ES-I3 (cell line): ENCODE results near the gene VAT1.
"Not testable (repeated sequence)": the region's sequence is repeated elsewhere in the genome, so short reads cannot be mapped to it uniquely, and the experiment has no call there.

ENCODE experiments used
- H3K36me3 ChIP-seq: 2 replicates; pipeline ENCODE4 v1.6.1; 2013; ENCODE audit warnings: mild to moderate bottlenecking, low read length, control low read depth, moderate library complexity; ENCODE audit not compliant: insufficient read depth
- H3K4me1 ChIP-seq: 2 replicates; pipeline ENCODE4 v1.6.1; 2013; ENCODE audit warnings: mild to moderate bottlenecking, control low read depth, low read length; ENCODE audit not compliant: insufficient read depth
- H3K9ac ChIP-seq: 2 replicates; pipeline ENCODE4 v1.6.1; 2013; ENCODE audit warnings: low read depth, mild to moderate bottlenecking, low read length, moderate library complexity
- H3K9me3 ChIP-seq: 2 replicates; pipeline ENCODE4 v1.6.1; 2013; ENCODE audit warnings: mild to moderate bottlenecking, low read length, moderate library complexity; ENCODE audit not compliant: control insufficient read depth, insufficient read depth

Gene VAT1

DNA sequence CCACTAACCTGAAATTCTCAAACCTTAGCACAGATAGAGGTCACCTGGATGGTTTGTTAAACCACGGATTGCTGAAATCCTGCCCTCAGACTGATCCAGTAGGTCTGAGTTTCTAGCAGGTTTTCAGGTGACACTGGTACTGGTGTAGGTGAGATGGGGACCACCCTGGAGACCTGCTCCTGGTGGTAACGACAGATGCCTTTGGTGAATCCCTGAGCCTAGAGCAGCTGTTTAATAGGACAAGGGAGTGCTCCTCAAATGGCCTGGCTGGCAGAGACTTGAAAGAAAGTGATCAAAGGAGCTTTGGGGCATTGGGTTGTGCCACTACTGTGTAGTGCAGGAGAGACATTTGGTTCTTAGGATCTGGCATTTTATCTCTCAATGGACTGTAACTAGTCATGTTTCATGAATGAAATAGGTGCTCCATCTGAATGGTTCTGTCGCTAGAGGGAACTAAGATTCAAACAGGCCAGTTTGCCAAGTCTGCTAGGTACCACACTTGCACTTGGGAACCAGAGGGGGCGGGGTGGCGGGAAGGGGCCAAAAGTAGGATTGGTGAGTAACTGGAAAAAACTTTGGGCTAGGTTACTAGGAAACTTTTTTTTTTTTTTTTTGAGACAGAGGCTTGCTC is 18.5 kb downstream of the VAT1 start:
- no peaks in the 10 kb centered on the region for H3K9me3 ChIP-seq
- no peak overlapping the region for H3K9ac ChIP-seq
- H3K4me1 ChIP-seq, result peaks cover 10% of the 10 kb centered on the region; the same call in 1 of the 2 replicates
- H3K36me3 ChIP-seq, result peaks cover 31% of the 10 kb centered on the region

DNA sequence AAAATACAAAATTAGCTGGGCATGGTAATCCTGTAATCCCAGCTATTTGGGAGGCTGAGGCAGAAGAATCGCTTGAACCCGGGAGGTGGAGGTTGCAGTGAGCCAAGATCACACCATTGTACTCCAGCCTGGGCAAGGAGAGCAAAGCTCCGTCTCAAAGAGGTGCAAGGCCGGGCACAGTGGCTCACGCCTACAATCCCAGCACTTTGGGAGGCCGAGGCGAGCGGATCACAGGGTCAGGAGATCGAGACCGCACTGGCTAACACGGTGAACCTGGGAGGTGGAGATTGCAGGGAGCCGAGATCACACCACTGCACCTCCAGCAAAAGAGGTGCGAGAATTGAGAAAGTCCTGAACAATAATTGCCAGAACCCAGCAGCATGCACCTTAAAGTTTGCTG is 21.3 kb downstream of the VAT1 start:
- not testable (repeated sequence) for H3K9ac ChIP-seq

DNA sequence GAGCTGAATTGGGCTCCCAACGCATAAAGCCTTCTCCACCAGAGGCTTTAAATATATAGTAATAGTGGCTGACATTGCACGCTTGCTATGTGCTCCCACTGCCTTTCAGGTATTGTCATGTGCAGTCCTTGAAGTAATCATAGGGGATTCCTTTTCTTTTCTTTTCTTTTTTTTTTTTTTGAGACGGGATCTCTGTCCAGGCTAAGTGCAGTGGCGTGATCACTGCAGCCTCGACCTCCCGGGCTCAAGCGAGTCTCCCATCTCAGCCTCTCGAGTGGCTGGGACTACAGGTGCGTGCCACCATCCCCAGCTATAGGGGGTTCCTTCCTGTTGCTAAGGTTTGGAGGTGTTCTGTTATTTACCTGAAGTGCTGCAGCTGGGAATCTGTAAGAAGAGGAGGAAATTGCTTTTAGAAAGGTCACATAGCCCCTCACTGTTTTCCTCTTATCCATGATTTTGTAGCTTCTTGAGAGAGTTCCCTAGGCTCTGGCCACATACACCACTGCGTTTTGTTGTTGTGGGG is 23.1 kb downstream of the VAT1 start:
- Histone ChIP-seq H3K36me3 (peaks cover 31% of the 10 kb centered on the region), H3K4me1 (peaks cover 15% of the 10 kb centered on the region; the same call in 1 of the 2 replicates), H3K9ac (peak overlapping the region; percentile 81), H3K9me3 (no peaks in the 10 kb centered on the region)

More for the DNA sequence above, 21.3 kb downstream of the VAT1 start:
- H3K4me1 ChIP-seq, result peaks cover 15% of the 10 kb centered on the region; the same call in 1 of the 2 replicates
- H3K36me3 ChIP-seq, result peaks cover 31% of the 10 kb centered on the region
- H3K9me3 ChIP-seq, result not testable (repeated sequence)

DNA sequence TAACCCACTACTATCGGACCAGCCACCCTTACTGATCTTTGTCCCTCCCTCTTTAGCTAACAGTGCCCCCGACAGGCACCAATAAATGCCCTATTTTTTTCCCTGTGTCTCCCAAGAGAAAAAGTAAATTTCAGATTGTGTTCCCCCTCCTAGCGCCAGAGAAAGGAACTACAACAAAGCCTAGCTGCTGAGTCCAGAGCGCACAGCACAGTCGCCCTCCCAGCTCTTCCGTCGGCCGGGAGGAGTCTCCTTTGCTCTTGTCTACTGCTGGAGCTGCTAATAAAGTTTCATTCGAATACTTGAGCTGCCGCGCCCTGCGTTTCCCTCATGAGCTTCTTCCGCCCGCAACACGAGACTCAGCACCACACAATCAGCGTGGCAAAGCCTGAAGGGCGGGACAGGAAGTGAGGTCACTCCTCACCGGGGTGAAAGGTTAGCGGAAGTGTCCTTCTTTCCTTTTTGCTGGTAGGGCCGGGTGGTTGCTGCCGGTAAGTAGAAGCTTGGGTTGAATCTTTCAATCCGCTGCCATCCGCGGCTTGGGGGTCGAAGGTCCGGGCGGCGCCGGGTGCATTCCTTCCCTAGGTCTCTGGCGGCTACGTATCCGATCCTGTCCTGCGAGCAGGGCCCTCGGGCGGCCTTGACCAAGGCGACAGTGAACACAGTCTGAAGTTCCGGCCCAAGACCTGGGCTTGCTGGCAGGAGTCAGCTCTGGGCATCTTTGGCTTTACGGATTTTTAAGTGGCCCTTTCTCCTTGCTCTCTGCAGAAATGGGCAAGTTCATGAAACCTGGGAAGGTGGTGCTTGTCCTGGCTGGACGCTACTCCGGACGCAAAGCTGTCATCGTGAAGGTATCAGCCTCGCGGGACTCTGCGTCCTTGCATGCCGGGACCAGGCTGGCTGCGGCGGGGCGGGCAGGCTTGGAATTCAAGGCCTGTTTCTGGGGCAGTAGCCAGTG is 23.9 kb downstream of the VAT1 start, which contains the start of gene RPL27:
Gene RPL27 (plus strand): TSS at position 436 of the 955 bp plus-strand sequence. CDS start 332 bp downstream, at position 768.
- H3K4me1 ChIP-seq, result peaks cover 15% of the 10 kb centered on the region; the same call in 1 of the 2 replicates
- peaks cover 31% of the 10 kb centered on the region for H3K36me3 ChIP-seq
- peak within 1 kb of the TSS; percentile 81 for H3K9ac ChIP-seq
- H3K9me3 ChIP-seq, result no peaks in the 10 kb centered on the region

DNA sequence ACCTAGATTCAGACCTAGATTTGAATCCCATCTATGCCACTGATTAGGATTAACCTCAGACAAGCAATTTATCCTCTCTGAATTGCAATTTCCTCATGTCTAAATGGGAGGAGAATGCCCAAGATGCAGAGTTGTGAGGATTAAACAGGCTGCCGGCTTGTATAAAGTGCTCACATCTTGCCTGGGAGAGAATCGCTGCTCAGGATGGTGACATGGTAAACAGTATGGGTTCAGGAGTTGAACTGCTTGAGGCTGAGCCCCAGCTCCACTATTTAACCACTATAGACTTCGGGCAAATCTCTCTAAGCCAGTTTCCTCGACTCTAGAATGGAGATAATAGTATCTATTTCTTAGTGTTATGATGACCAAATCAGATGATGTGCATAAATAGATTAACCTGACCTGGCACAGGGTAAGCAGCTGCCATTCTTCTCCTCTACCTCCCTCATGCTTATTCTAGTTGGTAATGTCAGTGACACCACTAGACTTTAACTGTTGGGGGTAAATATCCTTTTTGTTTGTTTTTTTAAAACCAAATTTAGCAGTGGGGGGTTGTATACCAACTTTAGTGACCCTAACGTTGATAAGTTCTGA is 24.7 kb downstream of the VAT1 start:
- Histone ChIP-seq H3K9ac (peak overlapping the region; percentile 41; the same call in 1 of the 2 replicates), H3K4me1 (peaks cover 15% of the 10 kb centered on the region; the same call in 1 of the 2 replicates), H3K9me3 (no peaks in the 10 kb centered on the region), H3K36me3 (peaks cover 27% of the 10 kb centered on the region)

DNA sequence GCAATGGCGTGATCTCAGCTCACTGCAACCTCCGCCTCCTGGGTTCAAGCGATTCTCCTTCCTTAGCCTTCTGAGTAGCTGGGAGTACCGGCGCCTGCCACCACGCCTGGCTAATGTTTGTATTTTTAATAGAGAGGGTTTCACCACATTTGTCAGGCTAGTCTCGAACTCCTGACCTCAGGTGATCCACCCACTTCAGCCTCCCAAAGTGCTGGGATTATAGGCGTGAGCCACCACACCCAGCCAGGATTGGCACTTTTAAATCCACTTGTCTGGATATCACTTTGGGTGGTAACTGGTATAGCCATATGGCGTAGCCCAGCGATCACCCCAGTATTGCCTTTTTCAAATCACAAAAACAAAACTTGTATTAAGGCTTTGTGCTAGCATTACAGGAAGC is 28.3 kb downstream of the VAT1 start:
- not testable (repeated sequence) for H3K9me3 ChIP-seq, H3K9ac ChIP-seq, H3K4me1 ChIP-seq
- peaks cover 22% of the 10 kb centered on the region for H3K36me3 ChIP-seq

DNA sequence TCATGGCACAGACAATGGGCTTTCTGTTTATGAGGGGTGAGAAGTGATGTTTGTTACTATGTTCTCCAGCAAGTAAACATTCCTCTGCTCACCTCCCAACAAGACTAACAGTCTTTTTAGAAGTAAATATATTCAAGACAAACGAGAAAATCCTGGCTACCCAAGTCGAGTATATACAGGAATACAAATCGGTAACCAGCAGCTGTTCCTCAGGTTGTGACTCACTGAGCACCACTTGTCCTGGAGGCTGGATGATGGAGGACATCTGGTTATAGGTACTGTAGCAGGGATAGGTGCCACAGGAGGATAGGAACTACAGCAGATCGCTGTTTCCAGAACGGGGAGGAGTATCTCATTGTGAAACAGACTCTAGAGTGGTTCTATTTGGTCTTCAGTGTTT is 29.3 kb downstream of the VAT1 start:
- peaks cover 30% of the 10 kb centered on the region for H3K36me3 ChIP-seq
- H3K4me1 ChIP-seq, result 0 out of 2 replicates have a peak, but pooled peaks cover 5% of the 10 kb centered on the region
- no peak overlapping the region for H3K9ac ChIP-seq
- H3K9me3 ChIP-seq, result no peaks in the 10 kb centered on the region

DNA sequence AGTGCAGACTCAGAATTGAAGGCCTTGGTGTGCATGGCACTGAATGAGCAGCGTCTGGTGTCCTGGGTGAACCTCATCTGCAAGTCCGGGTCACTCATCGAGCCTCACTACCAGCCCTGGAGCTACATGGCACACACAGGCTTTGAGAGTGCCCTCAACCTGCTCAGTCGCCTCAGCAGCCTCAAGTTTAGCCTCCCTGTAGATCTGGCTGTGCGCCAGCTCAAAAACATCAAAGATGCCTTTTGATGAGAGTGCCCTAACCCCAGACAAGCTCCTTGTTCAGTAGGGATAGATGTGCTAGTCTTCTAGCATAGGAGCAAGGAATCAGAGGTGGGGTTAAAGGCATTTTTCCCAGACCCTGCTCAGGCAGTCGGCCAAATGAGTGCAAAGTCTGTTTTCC is 30.7 kb downstream of the VAT1 start:
- no peaks in the 10 kb centered on the region for H3K4me1 ChIP-seq
- peaks cover 32% of the 10 kb centered on the region for H3K36me3 ChIP-seq
- H3K9me3 ChIP-seq, result no peaks in the 10 kb centered on the region
- no peak overlapping the region for H3K9ac ChIP-seq

DNA sequence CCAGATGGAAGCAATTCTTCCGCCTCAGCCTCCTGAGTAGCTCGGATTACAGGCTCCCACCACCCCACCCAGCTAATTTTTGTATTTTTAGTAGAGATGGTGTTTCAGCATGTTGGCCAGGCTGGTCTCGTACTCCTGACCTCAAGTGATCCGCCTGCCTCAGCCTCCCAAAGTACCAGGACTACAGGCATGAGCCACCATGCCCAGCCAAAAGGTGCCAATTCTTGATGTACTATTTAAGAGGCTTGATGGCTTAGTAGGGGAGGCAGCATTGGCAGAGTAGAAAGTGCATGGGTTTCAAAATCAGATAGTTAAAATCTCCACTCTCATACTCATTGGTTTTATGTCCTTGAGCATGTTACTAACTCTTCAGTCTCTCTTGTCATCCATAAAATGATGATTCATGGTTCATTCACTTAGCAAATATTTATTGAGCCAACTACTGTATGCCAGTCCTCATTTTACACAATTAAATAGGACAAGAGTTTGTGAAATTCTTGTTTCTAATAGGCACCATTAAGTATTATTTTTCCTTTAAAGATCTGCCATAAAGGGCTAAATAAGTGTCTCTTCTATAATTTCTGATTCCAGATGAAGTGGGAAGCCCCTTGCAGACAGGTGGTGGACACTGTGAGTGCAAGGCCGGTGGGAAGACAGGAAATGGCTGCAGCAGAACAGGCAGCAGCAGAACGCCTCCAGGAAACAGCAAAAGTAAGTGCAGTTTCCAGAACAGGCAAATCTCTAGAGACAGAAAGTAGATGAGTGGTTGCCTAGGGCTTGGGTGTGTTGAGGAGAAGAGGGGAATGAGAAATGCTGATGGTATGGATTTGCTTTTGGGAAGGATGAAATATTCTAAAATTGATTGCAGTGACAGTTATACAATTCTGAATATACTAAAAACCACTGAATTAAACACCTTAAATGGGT is 32.2 kb downstream of the VAT1 start:
- no peak overlapping the region for H3K9ac ChIP-seq
- H3K36me3 ChIP-seq, result peaks cover 35% of the 10 kb centered on the region
- H3K9me3 ChIP-seq, result no peaks in the 10 kb centered on the region
- no peaks in the 10 kb centered on the region for H3K4me1 ChIP-seq

DNA sequence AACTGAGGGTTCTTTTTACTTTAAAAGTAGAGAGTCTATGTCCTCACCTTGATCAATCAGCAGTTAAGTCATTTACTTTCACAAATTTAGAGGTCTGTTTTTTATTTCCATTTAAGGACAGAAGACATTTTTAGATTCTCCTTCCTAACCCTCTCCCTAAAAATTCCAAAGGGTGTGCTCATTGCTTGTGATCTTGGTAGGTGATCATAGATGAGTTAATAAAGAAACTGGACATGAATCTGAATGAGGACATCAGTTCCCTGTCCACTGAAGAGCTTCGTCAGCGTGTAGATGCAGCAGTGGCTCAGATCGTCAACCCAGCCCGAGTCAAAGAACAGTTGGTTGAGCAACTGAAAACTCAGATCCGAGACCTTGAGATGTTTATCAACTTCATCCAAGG is 33.0 kb downstream of the VAT1 start:
- Histone ChIP-seq H3K9ac (no peak overlapping the region), H3K36me3 (peaks cover 35% of the 10 kb centered on the region), H3K4me1 (no peaks in the 10 kb centered on the region)

DNA sequence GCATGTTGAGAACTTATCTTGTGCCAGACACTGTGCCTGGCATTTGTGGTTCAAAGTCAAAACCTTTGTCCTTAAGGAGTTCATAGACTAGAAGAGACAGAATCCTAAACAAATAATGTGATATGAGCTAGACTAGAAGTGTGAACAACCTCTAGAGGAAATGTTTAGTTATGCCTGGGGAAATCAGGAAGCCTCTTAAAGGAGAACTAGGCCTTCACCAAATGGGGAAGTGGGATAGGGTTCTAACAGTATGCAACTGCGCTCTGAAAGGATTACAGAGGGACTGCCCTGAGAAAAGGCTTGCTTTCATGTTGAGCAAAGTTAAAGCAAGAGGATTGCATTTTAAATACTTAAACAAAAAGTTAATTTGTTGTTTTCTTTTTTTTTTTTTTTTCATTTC is 37.0 kb downstream of the VAT1 start:
- Histone ChIP-seq H3K36me3 (peaks cover 25% of the 10 kb centered on the region), H3K4me1 (no peaks in the 10 kb centered on the region), H3K9me3 (no peaks in the 10 kb centered on the region), H3K9ac (no peak overlapping the region)

More for the DNA sequence above, 33.0 kb downstream of the VAT1 start:
- no peaks in the 10 kb centered on the region for H3K9me3 ChIP-seq

DNA sequence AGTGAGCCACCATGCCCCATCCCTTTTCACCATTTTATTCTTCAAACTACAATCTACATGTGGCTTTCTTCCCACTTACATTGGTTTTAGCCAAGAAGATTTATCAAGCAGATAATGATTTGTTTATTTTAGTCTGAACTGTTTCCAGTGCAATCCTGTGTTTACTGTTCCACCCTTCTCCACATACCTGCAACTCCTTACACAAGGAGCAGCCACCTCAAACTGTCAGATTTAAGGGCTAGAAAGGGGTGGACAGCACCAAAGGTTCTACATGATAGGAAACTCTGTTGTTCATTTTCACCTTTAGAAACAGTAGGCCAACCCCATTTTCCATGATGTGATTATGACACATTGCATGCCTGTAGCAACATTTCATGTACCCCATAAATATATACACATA is 39.9 kb downstream of the VAT1 start:
- H3K4me1 ChIP-seq, result peaks cover 7% of the 10 kb centered on the region
- H3K36me3 ChIP-seq, result peaks cover 5% of the 10 kb centered on the region

DNA sequence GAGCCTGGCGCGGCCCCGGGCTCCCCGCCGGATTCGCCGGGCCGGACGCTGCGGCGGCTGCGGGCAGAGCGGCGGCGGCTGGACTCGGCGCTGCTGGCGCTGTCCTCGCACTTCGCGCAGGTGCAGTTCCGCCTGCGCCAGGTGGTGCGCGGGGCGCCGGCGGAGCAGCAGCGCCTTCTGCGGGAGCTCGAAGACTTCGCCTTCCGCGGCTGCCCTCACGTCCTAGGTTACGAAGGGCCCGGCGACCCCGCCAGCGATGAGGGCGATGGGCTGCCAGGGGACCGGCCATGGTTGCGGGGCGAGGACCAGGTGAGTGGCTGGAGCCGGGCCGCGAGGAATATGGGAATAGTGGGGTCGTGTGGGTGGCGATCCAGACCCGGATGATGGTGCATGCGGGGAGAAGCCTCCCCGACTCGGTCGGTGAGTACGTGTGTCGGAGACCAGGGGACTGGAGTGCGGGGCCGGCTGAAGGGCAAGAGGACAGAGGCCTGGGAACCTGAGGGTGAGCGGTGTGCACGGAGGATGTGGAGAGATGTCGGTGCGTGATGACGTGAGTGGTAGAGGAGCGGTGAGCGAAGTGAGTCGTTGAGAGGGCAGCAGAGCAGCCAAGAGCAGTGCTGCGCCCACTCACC is 41.3 kb downstream of the VAT1 start:
- Histone ChIP-seq H3K9me3 (no peaks in the 10 kb centered on the region), H3K9ac (peak overlapping the region; percentile 87), H3K36me3 (peaks cover 3% of the 10 kb centered on the region), H3K4me1 (peaks cover 7% of the 10 kb centered on the region)

More for the DNA sequence above, 39.9 kb downstream of the VAT1 start:
- Histone ChIP-seq H3K9me3 (no peaks in the 10 kb centered on the region), H3K9ac (no peak overlapping the region)
